Measurements from ENCODE around the gene MAPK10. TPM values are rescaled to one million over a fixed set of nuclear protein-coding genes. Genes with fewer than 3 reads are reported as not detected.

MAPK10 gene
- total RNA-seq, 4 donors from 2014 or later = 0.15 to 1.5 (median 0.35) TPM; not detected in 1

GRCh38 chr4:85964298-85964697 is 395.6 kb downstream of the MAPK10 start:
- Histone ChIP-seq H3K27me3 (no peaks in the 10 kb centered on the region), H3K36me3 (no peaks in the 10 kb centered on the region), H3K4me1 (peaks cover 0 to 7% of the 10 kb centered on the region in 2 donors), H3K27ac (no peak overlapping the region), H3K4me3 (no peak overlapping the region), H3K9me3 (no peaks in the 10 kb centered on the region)
- in situ Hi-C loops (cut with MboI; ENCODE audit: low sequenced_read_pairs in 4 of 4) = loop anchor here in 2 of 4 donors (10.0 to 25.0 kb wide), 2 partner anchors 177 to 819 kb away; no protein-coding TSS in a partner anchor
- intact Hi-C loops (cut with DNase I; ENCODE audit: low total_unique reads) = loop anchor here (10.0 kb wide), 1 partner anchor 139 kb away; no protein-coding TSS in a partner anchor
- no peak for ATAC-seq
- no peak for DNase-seq
- no peak for TF ChIP-seq POLR2A (IDR thresholded peaks at IDR 0.05)
- no peak for TF ChIP-seq CTCF (IDR thresholded peaks at IDR 0.05 in 4 of 5, conservative IDR thresholded peaks at IDR 0.05 in 1 of 5)

- Histone ChIP-seq H3K27ac (no peak overlapping the region), H3K4me1 (peaks cover 0 to 6% of the 10 kb centered on the region in 2 donors), H3K4me3 (no peak overlapping the region), H3K9me3 (no peaks in the 10 kb centered on the region), H3K27me3 (no peaks in the 10 kb centered on the region), H3K36me3 (no peaks in the 10 kb centered on the region)
- intact Hi-C loops (cut with DNase I; ENCODE audit: low total_unique reads) (loop anchor here (10.0 kb wide), 1 partner anchor 138 kb away; no protein-coding TSS in a partner anchor), in situ Hi-C loops (cut with MboI; ENCODE audit: low sequenced_read_pairs in 4 of 4) (loop anchor here in 2 of 4 donors (10.0 to 25.0 kb wide), 2 partner anchors 176 to 818 kb away; no protein-coding TSS in a partner anchor)
- DNase-seq (no peak), ATAC-seq (no peak)
- TF ChIP-seq CTCF (IDR thresholded peaks at IDR 0.05 in 4 of 5, conservative IDR thresholded peaks at IDR 0.05 in 1 of 5) = no peak
- no peak for TF ChIP-seq POLR2A (IDR thresholded peaks at IDR 0.05)
Observed at GRCh38 chr4:85963231-85963630, 396.6 kb downstream of the MAPK10 start.

GRCh38 chr4:85961887-85962286 is 398.0 kb downstream of the MAPK10 start:
- no peak for TF ChIP-seq CTCF (IDR thresholded peaks at IDR 0.05 in 4 of 5, conservative IDR thresholded peaks at IDR 0.05 in 1 of 5)
- TF ChIP-seq POLR2A (IDR thresholded peaks at IDR 0.05) = no peak
- Histone ChIP-seq H3K4me3 (no peak overlapping the region), H3K36me3 (no peaks in the 10 kb centered on the region), H3K9me3 (no peaks in the 10 kb centered on the region), H3K27ac (no peak overlapping the region), H3K27me3 (no peaks in the 10 kb centered on the region), H3K4me1 (no peaks in the 10 kb centered on the region)
- in situ Hi-C loops (cut with MboI; ENCODE audit: low sequenced_read_pairs in 4 of 4) = loop anchor here in 2 of 4 donors (10.0 to 25.0 kb wide), 2 partner anchors 175 to 817 kb away; no protein-coding TSS in a partner anchor
- DNase-seq (no peak), ATAC-seq (no peak)
- intact Hi-C loops (cut with DNase I; ENCODE audit: low total_unique reads) = loop anchor here (10.0 kb wide), 1 partner anchor 137 kb away; no protein-coding TSS in a partner anchor

GRCh38 chr4:85956293-85956945 is 403.4 kb downstream of the MAPK10 start:
- no peak for ATAC-seq
- in situ Hi-C loops (cut with MboI; ENCODE audit: low sequenced_read_pairs in 4 of 4) (loop anchor here in 1 of 4 donors (25.0 kb wide), 1 partner anchor 169 kb away; no protein-coding TSS in a partner anchor), intact Hi-C loops (cut with DNase I; ENCODE audit: low total_unique reads) (no loop called here)
- Histone ChIP-seq H3K4me3 (no peak overlapping the region), H3K27ac (no peak overlapping the region), H3K36me3 (no peaks in the 10 kb centered on the region), H3K4me1 (no peaks in the 10 kb centered on the region), H3K9me3 (no peaks in the 10 kb centered on the region), H3K27me3 (no peaks in the 10 kb centered on the region)
- no peak for DNase-seq
- TF ChIP-seq CTCF (IDR thresholded peaks at IDR 0.05 in 4 of 5, conservative IDR thresholded peaks at IDR 0.05 in 1 of 5) (no peak), POLR2A (IDR thresholded peaks at IDR 0.05) (no peak)
